HG03095 (cell line): ENCODE results near the gene SOX12.
"Not testable (repeated sequence)": the region's sequence is repeated elsewhere in the genome, so short reads cannot be mapped to it uniquely, and the experiment has no call there.

Experiments
- ATAC-seq: cut with Tn5 transposase; IDR thresholded peaks from one replicate; pipeline ENCODE4 v1.9.1; 2021; ENCODE audit warnings: moderate library complexity; ENCODE audit not compliant: unreplicated experiment

Gene SOX12

DNA sequence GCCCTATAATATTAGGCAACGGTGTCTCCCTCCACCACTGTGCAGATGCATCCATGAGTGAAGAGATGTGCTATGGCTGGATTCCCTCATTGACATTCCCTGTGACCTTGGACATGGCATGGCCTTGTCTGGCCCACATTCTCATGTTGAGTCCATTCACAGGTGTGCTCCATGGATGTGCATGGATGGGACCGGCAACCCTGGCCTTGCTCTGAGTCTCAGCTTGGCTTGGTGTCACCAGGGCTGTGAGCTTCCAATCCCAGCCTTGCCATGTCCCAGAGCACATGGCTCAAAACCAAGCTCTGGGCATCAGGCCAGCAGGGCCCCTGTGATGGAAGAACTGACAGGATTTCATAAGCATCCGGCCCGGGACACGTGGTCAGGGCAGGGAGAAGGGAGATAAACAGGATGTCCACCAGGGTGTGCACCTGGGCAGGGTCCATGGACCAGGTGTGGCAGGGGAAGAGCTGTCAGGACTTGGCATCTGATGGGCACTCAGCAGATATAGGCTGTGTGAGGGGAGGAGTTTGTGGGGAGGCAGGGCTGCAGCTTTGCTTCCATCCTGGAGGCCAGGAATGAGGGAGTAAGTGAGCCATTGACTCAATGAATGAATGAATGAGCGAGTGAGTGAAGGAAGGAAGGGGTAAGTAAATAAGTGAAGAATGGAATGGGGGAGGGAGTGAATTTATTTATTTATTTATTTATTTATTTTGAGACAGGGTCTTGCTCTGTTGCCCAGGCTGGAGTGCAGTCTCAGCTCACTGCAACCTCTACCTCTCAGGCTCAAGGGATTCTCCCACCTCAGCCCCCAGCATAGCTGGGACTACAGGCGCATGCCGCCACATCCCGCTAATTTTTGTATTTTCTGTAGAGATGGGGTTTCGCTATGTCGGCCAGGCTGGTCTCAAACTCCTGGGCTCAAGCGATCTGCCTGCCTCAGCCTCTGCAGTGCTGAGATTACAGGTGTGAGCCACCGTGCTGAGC lies 37.2 kb downstream of the SOX12 start:
- no peak for ATAC-seq

DNA sequence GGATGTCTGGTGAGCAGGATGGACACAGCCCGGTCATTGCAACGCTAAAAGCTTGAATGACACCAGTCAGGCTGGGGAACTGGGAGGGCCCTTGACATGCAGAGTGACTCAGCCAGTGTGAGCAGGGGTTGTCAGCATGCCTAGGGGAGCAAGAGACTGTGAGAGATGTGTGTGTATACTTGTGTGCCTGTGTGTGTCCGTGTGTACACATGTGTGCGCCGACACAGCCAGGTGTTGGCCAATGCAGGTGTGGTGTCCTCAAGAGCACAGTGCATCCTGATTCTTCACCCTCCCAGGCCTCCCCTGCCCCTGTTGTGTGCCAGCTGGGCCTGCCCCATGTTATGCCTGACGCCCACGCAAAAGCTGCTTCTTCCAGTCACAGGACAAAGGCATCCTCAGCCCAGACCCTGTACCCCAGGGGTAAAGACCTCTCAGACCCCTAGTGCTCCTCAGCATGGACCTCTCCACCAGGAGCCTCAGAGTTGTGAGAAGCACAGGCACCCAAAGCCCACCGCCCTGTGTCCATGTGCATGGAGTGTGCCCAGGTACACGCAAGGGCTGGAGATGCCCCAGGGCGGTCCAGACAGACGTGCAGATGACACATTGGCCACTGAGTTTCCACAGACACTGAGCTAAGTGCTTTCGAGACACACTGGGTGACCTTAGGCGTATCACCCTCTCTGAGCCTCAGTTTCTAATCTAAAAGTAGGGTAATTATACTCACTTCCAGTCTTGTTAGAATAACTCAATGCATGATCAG lies 38.1 kb downstream of the SOX12 start:
- ATAC-seq: no peak

DNA sequence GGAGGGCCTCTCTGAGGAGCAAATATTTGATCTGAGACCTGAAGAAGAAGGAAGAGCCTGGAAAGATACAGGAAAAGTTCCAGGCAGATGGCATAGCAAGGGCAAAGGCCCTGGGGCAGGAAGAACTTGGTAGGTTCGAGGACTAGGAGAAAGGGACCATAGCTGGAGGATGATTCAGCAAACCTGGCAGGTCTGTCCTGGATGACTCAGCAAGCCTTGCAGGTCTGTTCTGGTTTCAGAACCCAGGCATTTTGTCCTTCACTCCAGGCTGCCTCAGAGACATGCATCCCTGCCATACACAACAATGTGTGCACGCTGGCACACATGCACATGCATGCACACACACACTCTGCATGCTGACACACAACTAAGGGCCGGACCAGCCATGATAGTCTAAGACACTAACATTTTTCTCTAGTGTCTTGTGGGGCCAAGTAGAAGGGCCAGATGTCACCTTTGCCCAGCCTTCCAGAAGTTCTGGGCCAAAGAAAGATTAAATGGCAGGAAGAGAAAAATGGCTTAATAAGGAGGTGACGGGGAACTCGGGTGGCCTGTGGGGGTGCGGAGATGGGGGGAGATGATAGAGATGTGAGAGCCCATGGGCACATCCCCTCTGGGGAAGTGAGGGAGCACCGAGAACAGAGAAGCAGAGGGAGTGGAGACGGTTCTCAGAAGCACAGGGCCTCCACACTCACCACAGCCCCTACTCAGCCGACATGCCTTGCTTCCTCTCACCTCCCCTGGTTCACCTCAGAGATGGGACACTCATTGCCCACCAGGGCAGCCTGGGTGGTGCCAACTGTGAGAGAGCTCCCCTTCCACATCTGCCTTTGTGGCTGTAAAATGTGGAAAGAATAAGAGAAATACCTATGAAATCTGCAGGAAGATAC lies 39.8 kb downstream of the SOX12 start:
- ATAC-seq: no peak

DNA sequence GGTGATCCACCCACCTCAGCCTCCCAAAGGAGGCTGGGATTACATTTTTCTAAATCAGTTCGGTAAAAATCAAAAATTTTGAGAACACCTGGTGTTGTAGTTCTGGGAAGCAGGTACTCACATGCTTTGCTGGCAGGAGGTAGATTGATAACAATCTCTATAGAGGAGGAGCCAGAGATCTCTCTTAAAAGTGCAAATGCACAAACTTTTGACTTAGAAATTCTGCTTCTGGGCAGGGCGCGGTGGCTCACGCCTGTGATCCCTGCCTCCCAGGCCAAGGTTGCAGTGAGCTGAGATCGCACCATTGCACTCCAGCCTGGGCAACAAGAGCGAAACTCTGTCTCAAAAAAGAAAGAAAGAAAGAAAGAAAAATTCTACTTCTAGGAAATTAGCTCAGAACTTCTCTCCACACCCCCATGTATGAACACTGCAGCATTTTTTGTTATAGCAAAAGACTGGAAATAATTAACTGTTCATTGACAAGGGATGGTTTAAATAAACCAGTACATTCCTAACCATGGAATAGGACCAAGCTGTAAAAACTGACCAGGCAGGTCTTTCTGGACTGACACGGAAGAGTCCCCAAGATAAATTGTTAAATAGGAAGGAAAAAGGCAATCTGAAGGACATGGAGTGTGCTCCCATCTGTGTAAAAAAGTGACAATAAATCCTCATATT lies 40.8 kb downstream of the SOX12 start:
- ATAC-seq: no peak

DNA sequence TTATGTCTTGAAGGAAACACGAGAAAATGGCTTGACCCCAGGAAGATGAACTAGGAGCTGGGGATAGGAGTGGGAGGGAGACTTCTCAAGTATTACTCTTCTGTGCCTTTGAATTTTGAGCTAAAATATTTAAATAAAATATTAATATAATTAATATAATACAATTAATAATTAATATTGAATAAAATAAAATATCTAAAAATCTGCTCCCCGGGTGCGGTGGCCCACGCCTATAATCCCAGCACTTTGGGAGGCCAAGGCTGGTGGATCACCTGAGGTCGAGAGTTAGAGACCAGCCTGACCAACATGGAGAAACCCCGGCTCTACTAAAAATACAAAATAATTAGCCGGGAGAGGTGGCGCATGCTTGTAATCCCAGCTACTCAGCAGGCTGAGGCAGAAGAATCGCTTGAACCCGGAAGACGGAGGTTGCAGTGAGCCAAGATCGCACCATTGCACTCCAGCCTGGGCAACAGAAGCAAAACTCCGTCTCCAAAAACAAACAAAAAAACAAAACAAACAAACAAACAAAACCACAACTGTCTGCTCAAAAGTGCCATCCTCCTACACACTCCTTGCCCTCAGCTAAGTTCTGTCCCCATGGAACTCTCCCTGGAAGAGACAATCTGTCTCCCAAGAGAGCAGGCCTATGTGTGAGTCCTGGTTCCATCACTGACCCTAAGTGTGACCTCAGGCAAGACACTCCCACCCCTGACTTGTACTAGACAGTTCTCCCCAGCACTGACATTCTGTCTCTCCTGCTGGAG lies 41.5 kb downstream of the SOX12 start:
- no peak for ATAC-seq

DNA sequence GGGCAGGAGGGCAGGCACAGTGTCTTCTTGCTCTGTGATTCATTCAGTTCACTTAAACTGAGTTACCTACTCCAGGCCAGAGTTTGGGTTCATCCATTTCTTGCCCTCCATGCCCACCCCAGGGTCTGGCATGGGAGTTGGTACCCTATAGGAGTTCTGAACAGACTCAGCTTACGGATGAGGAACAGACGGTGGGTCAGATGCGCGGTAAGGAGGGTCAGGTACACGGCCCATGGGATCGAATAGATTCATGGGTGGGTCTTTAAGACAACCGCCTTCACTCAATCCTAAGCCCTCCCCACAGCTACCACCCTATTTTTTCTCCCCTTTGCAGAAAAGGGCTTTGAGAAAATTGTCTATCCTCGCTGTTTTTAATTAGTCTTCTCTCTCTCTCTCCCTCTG lies 42.1 kb downstream of the SOX12 start:
- ATAC-seq: no peak

DNA sequence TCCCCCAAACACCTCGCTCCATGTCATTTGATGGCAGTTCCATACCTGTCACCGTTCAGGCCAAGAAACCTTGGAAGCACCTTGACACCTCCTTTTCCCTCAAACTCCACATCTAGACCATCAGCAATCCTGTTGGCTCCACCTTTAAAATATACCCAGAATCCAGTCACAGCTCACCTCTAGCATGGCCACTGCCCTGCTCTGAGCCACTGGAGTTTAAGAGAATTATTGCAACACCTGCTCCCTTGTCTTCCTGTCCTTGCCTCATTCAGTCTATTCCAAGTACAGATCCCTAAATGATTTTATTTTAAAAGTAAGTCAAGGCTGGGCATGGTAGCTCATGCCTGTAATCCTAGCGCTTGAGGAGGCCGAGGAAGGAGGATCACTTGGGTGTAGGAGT lies 43.6 kb downstream of the SOX12 start:
- ATAC-seq: no peak

DNA sequence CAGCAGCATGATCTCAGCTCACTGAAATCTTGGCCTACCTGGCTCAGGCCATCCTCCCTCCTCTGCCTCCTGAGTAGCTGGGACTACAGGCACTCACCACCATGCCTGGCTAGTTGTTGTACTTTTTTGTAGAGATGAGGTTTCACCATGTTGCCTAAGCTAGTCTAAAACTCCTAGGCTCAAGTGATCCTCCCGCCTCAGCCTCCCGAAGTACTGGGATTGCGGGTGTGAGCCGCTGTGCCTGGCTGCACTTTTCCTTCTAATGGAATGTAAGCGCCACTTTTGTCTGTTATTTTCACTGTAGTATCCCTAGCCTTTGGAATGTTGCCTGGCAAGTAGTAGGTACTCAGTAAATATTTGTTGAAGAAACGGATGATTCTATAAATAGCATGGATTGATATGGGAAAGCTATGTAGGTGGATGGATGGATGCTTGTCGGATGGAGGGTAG lies 44.8 kb downstream of the SOX12 start:
- ATAC-seq: no peak

DNA sequence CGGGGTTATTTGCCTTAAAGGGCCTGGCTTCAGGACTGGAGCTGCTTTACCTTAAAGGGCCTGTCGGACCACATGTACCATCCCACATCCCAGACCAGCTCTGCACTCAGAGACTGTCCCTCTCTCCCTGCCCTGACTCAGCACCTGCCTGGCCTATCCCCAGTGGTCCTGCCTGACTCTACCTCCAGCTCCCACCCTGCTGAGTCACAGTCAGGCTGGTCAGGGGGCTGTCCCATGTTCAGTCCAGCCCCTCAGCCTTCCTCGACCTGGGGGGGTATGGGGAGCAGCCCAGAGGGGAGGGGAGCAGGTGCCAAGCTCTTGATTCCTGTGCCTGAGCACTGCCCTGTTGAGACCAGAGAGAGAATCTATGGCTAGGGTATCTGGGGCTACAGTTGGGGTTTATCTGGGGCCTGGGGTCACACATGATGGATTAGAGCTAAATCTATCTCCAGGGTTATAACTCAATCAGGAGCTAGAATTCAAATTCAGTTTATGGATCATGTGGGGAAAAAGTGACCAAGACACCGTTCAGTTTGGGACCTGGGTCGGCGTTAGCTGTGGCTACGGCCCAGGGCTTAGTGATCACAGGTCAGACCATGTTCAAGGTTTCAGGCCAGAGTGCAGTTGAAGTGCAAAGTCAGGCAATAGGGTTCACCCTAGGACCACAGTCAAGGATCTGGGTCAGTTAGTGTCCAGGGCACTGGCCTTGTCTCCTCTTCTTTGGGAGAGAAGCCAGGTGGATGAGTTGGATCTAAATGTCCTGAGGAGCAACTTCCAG lies 45.8 kb downstream of the SOX12 start:
- no peak for ATAC-seq

DNA sequence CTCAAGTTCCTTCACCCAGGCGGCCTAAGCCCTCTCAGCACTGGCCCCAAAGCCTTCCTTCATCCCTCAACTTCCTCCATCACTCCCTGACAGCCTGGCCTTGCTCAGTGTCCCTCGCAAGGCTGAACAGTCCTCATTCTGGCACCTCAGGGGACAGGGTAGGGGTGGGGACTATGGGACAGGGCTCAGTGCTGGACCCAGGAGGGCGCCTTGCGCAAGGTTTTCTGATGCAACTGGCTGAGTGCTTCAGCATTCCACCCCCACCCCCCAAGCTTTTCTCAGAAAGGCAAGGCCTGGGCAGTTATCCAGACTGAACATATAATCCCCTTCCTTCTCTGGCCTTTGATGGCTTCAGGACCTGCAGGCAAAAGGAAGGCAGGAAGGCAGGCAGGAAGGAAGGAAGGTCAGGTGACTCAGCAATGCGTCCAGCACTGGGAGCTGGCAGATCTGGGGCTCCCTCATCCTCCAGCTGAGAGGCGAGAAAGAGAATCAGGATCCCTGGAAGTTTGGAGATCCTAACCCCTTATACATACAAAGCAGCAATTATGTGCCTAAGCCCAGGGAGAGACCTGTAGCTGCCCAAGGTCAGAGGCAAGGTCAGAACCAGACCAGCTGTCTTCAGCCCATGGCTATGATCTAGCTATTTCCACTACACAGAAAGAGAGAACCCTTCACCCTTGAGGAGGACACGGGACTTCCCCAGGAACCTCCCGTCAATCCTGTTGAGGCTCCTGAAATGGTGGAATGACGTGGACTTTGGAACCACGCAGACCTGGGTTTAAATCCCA lies 46.6 kb downstream of the SOX12 start:
- no peak for ATAC-seq

DNA sequence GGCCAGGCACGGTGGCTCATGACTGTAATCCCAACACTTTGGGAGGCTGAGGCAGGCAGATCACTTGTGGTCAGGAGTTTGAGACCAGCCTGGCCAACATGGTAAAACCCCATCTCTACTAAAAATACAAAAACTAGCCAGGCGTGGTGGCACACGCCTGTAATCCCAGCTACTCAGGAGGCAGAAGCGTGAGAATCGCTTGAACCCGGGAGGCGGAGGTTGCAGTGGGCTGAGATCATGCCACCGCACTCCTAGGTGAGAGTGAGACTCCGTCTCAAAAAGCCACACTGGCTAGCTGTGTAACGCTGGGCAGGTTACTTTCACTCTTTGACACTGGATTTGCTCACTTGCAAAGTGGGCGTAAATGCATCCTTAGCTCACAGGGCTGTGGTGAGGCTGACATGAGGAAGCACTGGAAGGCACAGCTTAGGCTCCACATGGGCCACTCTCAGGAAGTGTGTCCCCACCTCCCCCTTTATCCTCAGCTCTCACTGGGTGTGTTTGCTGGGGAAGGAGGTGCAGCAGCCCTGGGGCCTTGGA lies 47.3 kb downstream of the SOX12 start:
- ATAC-seq: not testable (repeated sequence)

DNA sequence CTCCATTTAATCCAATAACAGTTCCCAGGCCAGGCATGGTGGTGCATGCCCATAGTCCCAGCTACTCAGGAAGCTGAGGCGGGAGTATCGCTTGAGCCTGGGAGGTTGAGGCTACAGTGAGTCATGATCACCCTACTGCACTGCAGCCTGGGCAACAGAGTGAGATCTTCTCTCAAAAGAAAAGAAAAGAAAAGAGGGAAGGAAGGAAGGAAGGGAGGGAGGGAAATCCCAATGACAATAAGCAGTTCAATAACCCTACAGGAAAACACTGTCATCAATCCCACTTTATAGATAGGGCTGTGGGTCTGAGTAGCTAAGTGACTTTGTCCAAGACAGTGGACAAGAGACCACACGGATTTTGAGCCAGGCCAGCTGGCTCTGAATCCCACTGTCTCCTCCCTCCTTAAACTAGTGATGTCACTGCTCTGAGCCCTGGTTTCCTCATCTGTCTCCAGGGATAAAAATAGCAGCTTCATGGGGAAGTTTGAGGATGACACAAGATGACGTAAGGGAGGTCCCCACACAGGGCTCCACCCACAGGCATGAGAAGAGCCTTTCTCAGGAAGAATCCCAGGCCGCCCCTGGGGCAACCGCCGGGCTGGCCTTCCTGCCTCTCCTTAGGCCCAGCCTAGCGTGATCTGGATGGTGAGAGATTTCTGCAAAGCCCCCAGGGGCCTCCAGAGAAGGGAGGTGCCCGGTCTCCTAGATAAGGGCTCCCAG lies 48.0 kb downstream of the SOX12 start:
- ATAC-seq: no peak

DNA sequence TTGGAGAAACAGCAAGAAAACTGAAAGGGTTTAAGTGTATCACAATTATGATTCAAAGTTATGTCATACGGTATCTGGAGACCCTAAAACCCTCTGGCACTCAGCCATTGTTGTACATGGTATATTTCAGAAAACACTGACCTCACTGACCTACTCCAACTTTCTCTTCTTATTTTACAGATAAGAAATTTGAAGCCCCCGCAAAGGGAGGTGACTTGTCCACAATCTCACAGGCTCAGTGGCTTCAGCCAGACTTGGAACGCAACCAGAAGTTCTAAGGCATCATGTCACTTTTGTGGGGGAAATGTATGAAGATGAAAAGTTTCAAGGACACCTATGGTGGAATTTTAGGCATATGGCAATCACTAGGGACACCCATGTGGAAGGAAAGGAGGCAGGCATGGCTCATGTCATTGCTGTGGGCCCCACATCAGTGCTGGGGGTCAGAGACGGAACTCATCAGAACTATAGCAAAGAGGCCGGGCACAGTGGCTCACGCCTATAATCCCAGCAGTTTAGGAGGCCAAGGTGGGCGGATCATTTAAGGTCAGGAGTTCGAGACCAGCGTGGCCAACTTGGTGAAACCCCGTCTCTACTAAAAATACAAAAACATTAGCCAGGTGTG lies 50.0 kb downstream of the SOX12 start:
- no peak for ATAC-seq

DNA sequence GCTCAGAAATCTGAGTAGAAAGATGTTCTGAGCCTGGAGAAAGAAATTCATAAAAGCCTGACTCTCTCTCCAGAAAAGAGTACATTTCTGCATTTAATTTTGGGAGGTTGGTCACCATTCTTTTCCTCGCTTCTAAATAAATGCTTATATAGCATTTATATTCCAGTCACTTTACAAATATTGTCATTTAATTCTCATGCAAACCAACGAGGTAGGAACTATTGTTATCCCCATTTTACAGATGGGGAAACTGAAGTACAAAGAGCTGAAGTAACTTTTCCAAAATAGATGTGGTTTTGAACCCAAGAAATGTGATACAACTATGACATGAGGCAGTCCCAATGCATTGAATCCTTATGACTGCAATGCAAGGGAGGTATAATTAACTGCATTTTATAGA lies 50.7 kb downstream of the SOX12 start:
- ATAC-seq: no peak

DNA sequence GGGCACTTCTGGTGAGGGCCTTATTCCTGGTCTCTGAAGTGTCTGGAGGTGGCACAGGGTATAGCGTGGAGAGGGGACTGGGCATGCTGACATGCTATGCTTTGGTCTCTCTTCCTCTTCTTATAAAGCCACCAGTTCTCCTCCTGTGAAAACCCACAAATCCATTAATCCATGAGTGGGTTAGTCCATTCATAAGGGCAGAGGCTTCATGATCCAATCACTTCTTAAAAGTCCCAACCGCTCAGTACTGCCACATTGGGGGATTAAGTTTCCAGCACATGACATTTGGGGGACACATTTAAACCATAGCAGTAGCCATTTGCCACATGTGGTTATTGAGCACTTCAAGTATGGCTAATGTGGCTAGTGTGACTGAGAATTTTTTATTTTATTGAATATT lies 51.4 kb downstream of the SOX12 start:
- ATAC-seq: no peak

DNA sequence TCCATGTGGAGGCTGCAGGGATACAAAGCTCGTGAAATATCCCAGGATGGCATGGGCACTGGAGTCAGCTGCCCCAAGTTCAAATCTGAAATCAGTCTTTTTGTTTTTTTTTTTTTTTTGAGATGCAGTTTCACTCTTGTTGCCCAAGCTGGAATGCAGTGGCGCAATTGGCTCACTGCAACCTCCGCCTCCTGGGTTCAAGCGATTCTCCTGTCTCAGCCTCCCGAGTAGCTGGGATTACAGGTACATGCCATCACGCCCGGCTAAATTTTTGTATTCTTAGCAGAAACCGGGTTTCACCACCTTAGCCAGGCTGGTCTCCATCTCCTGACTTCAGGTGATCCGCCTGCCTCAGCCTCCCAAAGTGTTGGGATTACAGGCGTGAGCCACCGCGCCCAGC lies 52.2 kb downstream of the SOX12 start:
- not testable (repeated sequence) for ATAC-seq

DNA sequence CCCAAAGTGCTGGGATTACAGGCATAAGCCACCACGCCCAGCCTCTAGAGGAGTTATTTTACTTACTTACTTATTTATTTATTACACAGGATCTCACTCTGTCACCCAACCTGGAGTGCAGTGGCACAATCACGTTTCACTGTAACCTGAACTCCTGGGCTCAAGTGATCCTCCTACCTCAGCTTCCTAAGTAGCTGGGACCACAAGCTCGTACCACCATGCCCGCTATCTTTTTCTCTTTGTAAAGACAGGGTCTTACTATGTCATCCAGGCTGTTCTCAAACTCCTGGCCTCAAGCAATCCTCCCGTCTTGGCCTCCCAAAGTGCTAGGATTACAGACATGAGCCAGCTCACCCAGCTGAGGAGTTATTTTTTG lies 53.6 kb downstream of the SOX12 start:
- ATAC-seq: no peak
